Activated CD4-positive, alpha-beta T cell treated with anti-CD3 and anti-CD28 coated beads for 24 hours (primary cell): ENCODE results near the gene SZRD1.

Source experiments
- DNase-seq, 2 donors: peaks; one replicate each; pipeline ENCODE4 v3.0.0-alpha.2; 2020; ENCODE audit warnings: low read depth in 2 of 2

SZRD1 gene

DNA sequence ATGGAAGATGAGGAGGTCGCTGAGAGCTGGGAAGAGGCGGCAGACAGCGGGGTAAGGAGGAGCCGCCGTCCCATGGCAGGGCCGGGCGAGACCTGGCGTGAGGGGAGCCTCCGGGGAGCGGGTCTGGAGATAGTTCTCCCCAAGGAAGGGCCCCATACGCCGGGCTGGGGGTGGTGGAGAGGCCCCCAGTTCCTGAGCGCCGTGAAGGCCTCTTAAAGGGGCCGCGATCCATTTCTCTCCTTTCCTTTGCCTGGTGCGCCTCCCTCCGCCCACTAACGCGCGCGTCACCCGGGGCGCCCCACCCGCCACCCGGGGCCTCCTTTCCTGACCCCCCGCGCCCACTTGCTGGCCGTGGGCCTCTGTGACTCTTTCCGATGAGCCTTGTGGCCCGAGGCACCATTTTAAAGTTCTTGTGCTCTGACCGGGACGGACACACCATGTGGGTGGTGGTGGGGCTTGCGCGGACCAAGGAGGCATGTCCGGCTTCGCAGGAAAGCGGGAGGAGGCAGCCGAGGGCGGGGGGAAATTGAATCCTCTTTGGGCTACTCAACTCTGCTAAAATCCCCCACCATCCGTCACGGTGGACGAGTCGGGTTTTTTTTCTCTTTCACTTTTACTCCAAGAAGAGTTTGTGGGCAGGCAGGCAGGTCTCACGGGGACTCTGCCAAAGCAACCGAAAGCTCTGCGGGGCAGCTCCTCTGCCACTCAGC is 371 bp downstream of the SZRD1 start:
- peak; percentile 67 to 73 for DNase-seq

- no peak for DNase-seq
Observed at GRCh38 chr1:16367968-16368890, 1.2 kb downstream of the SZRD1 start.

- no peak for DNase-seq
Observed at GRCh38 chr1:16369821-16370220, 2.8 kb downstream of the SZRD1 start.

- no peak for DNase-seq
Observed at GRCh38 chr1:16371725-16372124, 4.7 kb downstream of the SZRD1 start.

GRCh38 chr1:16372535-16373285 is 5.7 kb downstream of the SZRD1 start:
- no peak for DNase-seq

- no peak for DNase-seq
Observed at GRCh38 chr1:16374266-16374665, 7.2 kb downstream of the SZRD1 start.

- no peak for DNase-seq
Observed at GRCh38 chr1:16375521-16376340, 8.7 kb downstream of the SZRD1 start.

GRCh38 chr1:16376971-16377370 is 9.9 kb downstream of the SZRD1 start:
- no peak for DNase-seq

DNA sequence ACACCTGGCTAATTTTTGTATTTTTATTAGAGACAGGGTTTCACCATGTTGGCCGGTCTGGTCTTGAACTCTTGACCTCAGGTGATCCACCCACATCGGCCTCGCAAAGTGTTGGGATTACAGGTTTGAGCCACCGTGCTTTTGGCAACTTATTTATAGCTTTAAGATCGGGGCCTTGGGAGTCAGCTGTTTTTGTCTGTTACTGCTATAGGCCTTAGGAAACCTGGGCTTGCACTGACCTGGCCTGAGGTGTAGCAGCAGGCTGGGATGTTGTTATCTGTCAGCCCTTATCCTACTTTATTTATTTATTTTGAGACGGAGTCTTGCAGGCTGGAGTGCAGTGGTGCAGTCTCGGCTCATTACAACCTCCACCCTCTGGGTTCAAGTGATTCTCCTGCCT is 11.4 kb downstream of the SZRD1 start:
- no peak for DNase-seq

GRCh38 chr1:16380868-16381267 is 13.8 kb downstream of the SZRD1 start:
- DNase-seq: no peak

- no peak for DNase-seq
Observed at GRCh38 chr1:16383888-16384287, 16.8 kb downstream of the SZRD1 start.

GRCh38 chr1:16385659-16386453 is 18.8 kb downstream of the SZRD1 start:
- DNase-seq: no peak

DNA sequence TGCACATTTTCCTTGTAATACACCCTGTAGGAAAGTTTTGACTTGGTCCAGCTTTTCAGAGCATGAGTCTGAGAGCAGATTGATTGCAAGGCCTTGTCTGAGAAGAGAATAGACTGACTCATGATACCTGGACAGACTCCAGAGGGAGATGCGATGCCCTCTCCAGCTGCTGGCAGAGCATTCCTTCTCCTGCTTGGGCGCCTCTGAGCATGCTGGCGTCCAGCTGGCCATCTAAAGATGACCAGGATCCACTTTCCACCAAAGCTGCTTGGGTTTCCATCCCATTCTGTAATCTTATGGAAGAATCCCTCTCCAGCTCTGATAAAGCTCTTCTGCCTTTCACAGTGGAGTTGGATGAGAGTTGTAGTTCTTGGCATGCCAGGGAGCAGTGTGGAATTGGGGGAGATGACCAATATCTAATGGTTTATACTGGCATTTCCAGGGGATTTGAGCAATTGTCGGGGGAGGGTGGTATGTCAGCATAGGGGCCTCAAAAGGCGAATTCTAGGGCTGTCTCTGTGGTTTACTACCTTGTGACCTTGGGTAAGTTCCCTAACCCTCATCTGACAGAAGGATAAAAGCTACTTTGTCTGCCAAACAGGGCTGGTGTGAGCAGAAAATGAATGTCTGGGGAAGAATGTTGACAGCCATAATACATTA is 19.5 kb downstream of the SZRD1 start:
- no peak for DNase-seq

DNA sequence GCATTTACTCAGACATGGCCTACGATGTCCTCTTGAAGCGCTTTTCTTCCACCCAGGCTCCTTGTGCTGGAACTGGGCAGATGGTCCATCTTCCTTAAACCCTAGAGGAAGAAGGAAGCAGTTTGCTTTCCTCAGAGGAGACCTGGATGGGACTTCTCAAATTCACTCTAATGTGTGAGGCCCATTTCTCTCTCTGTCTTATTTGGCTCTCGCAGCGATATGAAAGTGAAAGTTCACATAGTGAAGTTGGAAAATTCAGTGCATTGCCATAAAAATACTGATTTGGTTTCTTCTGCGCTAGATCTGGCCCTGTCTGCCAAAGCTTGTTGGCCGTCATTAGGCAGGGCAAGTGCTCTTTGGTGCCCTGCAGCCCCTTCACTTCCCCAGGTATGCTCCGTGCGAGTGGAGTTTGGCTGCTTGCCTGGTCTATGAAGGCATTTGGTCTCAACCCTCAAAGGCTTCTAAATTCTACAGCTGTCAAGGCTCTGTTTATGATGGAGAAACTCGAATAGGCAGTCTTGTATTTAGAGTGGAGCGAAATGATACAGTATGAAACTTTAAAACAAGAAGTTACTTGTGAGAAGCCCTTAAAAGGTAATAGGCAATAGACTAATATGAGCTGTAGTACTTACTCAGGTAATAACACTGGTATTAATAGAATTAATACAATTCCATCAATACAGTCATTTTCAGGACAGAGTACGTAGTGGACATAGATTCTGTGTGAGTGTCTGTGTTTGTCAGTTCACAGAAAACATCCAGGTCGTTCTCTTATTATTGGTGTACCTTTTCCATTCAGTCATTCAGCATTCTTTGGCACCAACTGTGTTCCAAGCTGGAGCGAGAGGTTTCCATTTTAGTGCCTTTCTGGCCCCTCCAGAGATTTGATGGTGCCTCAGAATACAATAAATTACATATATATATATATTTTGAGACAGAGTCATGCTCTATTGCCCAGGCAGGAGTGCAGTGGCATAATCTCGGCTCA is 20.5 kb downstream of the SZRD1 start:
- no peak for DNase-seq

- no peak for DNase-seq
Observed at GRCh38 chr1:16391411-16391810, 24.4 kb downstream of the SZRD1 start.

GRCh38 chr1:16392740-16393569 is 25.9 kb downstream of the SZRD1 start:
- no peak for DNase-seq

DNA sequence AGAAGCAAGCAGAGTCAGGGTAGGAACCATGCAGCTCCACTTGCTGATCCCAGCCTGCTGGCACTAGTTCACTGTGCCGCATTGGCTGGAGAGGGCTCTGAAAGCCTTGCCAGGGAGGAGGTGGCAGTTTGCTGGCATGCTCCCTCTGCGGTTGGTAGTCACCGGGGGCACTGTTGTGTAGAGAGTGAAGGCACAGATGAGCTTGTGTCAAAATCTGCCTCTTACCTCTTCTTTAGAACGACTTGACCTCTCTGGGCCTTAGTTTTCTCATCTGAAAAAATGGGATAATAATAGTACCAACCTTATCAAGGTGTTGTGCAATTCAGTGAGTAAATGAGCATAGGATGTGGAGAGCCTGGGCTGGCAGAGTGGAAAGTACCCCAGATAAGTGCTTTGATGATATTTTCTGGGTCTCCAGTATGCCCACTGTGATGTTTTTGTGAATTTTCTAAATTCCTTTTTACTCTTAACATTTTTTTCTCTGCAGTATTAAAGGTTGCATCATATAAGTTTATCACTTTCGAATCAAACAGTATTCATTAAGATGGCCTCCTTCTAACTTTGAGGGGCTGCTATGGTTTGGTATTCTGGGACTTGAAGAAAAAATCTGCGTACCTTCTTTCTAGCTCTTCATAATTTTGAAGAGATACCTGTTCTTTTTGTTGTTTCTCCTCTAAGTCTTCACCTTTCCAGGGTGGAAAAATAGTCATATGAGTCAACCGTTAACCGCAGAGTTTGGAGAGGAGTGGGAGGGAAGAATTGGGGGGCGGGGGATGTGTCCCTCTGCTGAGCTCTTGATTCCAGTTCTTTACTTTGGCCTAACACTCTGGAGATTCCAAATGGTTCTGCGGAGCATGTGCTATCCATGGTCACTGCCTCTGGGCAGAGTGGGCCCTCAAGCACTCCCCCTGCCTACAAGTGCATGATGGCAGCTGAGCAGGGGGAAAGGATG is 26.8 kb downstream of the SZRD1 start:
- DNase-seq: no peak
